ENCODE results near the gene ALPK3. TPM values are rescaled to one million over a fixed set of nuclear protein-coding genes. Genes with fewer than 3 reads are reported as not detected.

Gene ALPK3
- total RNA-seq, 6 donors from 2014 or later = 7.9 to 36.4 (median 13.0) TPM

GRCh38 chr15:84858231-84858630 lies 41.1 kb downstream of the ALPK3 start:
- peak in 1 of 2 donors; percentile 63 for DNase-seq

GRCh38 chr15:84859144-84859543 lies 42.0 kb downstream of the ALPK3 start:
- Histone ChIP-seq H3K9me3 (no peaks in the 10 kb centered on the region), H3K27ac (peak overlapping the region in 1 of 4 donors; percentile 40), H3K27me3 (no peaks in the 10 kb centered on the region), H3K4me3 (no peak overlapping the region), H3K36me3 (peaks cover 0 to 11% (median 8%) of the 10 kb centered on the region in 4 donors), H3K4me1 (peaks cover 0 to 14% (median 1%) of the 10 kb centered on the region in 4 donors)
- ATAC-seq (ENCODE audit: low FRiP score in 2 of 2) (peak; percentile 18 to 42), DNase-seq (peak in 1 of 2 donors; percentile 77)
- WGBS, 2 donors = 79 to 85% methylated on average over 8 of the region's 8 CpGs
- TF ChIP-seq POLR2A (IDR thresholded peaks at IDR 0.05) (no peak), EP300 (IDR thresholded peaks at IDR 0.05) (peak in 1 of 4 donors; percentile 49), CTCF (IDR thresholded peaks at IDR 0.05) (no peak), POLR2AphosphoS5 (IDR thresholded peaks at IDR 0.05) (no peak)

More at GRCh38 chr15:84858231-84858630, 41.1 kb downstream of the ALPK3 start:
- Histone ChIP-seq H3K36me3 (peaks cover 0 to 11% (median 8%) of the 10 kb centered on the region in 4 donors), H3K9me3 (no peaks in the 10 kb centered on the region), H3K4me3 (no peak overlapping the region), H3K27ac (no peak overlapping the region), H3K4me1 (peaks cover 0 to 10% (median 0%) of the 10 kb centered on the region in 4 donors), H3K27me3 (no peaks in the 10 kb centered on the region)
- WGBS, 2 donors = 91 to 93% methylated on average over 11 of the region's 11 CpGs
- no peak for ATAC-seq (ENCODE audit: low FRiP score in 2 of 2)
- TF ChIP-seq CTCF (IDR thresholded peaks at IDR 0.05) (no peak), POLR2AphosphoS5 (IDR thresholded peaks at IDR 0.05) (no peak), POLR2A (IDR thresholded peaks at IDR 0.05) (no peak), EP300 (IDR thresholded peaks at IDR 0.05) (no peak)

- peak in 1 of 2 donors; percentile 72 for DNase-seq
- peaks cover 0 to 14% (median 1%) of the 10 kb centered on the region in 4 donors for H3K4me1 ChIP-seq
- ATAC-seq (ENCODE audit: low FRiP score in 2 of 2) = peak in 1 of 2 donors; percentile 4
- peaks cover 0 to 11% (median 8%) of the 10 kb centered on the region in 4 donors for H3K36me3 ChIP-seq
- H3K27ac ChIP-seq = peak overlapping the region in 1 of 4 donors; percentile 40
- 92 to 96% methylated on average over 10 to 15 of the region's 15 CpGs for WGBS, 2 donors
- TF ChIP-seq CTCF (IDR thresholded peaks at IDR 0.05) (no peak), POLR2A (IDR thresholded peaks at IDR 0.05) (no peak), POLR2AphosphoS5 (IDR thresholded peaks at IDR 0.05) (no peak), EP300 (IDR thresholded peaks at IDR 0.05) (no peak)
- no peak overlapping the region for H3K4me3 ChIP-seq
- H3K27me3 ChIP-seq = no peaks in the 10 kb centered on the region
- no peaks in the 10 kb centered on the region for H3K9me3 ChIP-seq
These were observed 42.5 kb downstream of the ALPK3 start for GRCh38 chr15:84859651-84860050.

- H3K27me3 ChIP-seq = no peaks in the 10 kb centered on the region
- H3K9me3 ChIP-seq = no peaks in the 10 kb centered on the region
- ATAC-seq (ENCODE audit: low FRiP score in 2 of 2) = no peak
- DNase-seq = no peak
- WGBS, 2 donors = 83% methylated on average over 3 of the region's 3 CpGs
- peaks cover 0 to 14% (median 1%) of the 10 kb centered on the region in 4 donors for H3K4me1 ChIP-seq
- TF ChIP-seq POLR2A (IDR thresholded peaks at IDR 0.05) = no peak
- no peak for TF ChIP-seq EP300 (IDR thresholded peaks at IDR 0.05)
- TF ChIP-seq POLR2AphosphoS5 (IDR thresholded peaks at IDR 0.05) = no peak
- TF ChIP-seq CTCF (IDR thresholded peaks at IDR 0.05) = no peak
- no peak overlapping the region for H3K27ac ChIP-seq
- no peak overlapping the region for H3K4me3 ChIP-seq
- H3K36me3 ChIP-seq = peaks cover 0 to 9% (median 6%) of the 10 kb centered on the region in 4 donors
These were observed 44.6 kb downstream of the ALPK3 start for GRCh38 chr15:84861781-84862180.
